NCI-H526 (cell line): ENCODE measurements around the gene PRLH.

Source experiments
- DNase-seq, 2 experiments: peaks; one replicate each; lab custom pipeline; 2025; lab: John Stamatoyannopoulos, UW

The PRLH gene

GRCh38 chr2:237564526-237565131, 1.7 kb upstream of the PRLH start:
- no peak for DNase-seq

- DNase-seq = no peak
Observed at GRCh38 chr2:237565974-237566373, 400 bp upstream of the PRLH start.

GRCh38 chr2:237567276-237568029, 1.1 kb downstream of the PRLH start:
- DNase-seq = no peak

- no peak for DNase-seq
Observed at GRCh38 chr2:237568121-237568660, 1.8 kb downstream of the PRLH start.

GRCh38 chr2:237569041-237569440, 2.7 kb downstream of the PRLH start:
- no peak for DNase-seq

GRCh38 chr2:237569896-237570295, 3.5 kb downstream of the PRLH start:
- DNase-seq = no peak

GRCh38 chr2:237570776-237571335, 4.5 kb downstream of the PRLH start:
- no peak for DNase-seq

- no peak for DNase-seq
Observed at GRCh38 chr2:237571551-237571950, 5.2 kb downstream of the PRLH start.

GRCh38 chr2:237572021-237572741, 5.8 kb downstream of the PRLH start:
- DNase-seq = peak; percentile 77 to 93

- DNase-seq = no peak
Observed at GRCh38 chr2:237572742-237573101, 6.3 kb downstream of the PRLH start.

GRCh38 chr2:237573721-237574415, 7.5 kb downstream of the PRLH start:
- DNase-seq = no peak

GRCh38 chr2:237574467-237574866, 8.1 kb downstream of the PRLH start:
- no peak for DNase-seq

- no peak for DNase-seq
Observed at GRCh38 chr2:237574894-237575868, 8.8 kb downstream of the PRLH start.

GRCh38 chr2:237575869-237576862, 9.8 kb downstream of the PRLH start:
- no peak for DNase-seq

- DNase-seq = no peak
Observed at GRCh38 chr2:237576974-237577373, 10.6 kb downstream of the PRLH start.

GRCh38 chr2:237577458-237577857, 11.1 kb downstream of the PRLH start:
- DNase-seq = no peak

GRCh38 chr2:237577956-237578870, 11.8 kb downstream of the PRLH start:
- no peak for DNase-seq

- no peak for DNase-seq
Observed at GRCh38 chr2:237581326-237581725, 15.0 kb downstream of the PRLH start.
